Measurements from ENCODE around the gene CDH4.

DNA sequence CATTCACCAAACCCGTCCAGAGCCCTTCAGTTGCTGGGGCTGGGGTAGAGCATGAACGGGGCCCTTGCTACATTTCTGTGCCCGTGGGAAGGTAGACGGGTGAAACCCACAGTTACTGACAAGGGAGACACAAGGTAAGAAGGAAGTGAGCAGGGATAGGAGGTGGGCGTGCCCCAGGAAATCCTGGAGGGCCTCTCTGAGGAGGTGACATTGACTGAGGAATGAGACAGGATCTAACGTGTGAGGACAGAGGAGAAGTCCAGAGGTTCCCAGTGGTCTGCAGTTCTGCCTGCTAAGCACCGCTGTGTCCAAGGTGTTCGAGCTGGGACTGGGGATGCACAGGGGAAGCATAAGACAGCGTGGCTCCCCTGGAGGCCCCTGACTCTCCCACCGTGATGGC is 378.8 kb downstream of the CDH4 start:
- TF ChIP-seq ZNF660 (tag by site-specific recombination; IDR thresholded peaks at IDR 0.05) (no peak), OVOL3 (tag by site-specific recombination; IDR thresholded peaks at IDR 0.05) (no peak), MZF1 (tag by site-specific recombination; IDR thresholded peaks at IDR 0.05; ENCODE audit: borderline replicate concordance) (no peak), ZNF571 (tag by site-specific recombination; IDR thresholded peaks at IDR 0.05) (no peak), ZNF114 (tag by site-specific recombination; IDR thresholded peaks at IDR 0.05) (no peak)
- TF ChIP-seq, protein P1, sequence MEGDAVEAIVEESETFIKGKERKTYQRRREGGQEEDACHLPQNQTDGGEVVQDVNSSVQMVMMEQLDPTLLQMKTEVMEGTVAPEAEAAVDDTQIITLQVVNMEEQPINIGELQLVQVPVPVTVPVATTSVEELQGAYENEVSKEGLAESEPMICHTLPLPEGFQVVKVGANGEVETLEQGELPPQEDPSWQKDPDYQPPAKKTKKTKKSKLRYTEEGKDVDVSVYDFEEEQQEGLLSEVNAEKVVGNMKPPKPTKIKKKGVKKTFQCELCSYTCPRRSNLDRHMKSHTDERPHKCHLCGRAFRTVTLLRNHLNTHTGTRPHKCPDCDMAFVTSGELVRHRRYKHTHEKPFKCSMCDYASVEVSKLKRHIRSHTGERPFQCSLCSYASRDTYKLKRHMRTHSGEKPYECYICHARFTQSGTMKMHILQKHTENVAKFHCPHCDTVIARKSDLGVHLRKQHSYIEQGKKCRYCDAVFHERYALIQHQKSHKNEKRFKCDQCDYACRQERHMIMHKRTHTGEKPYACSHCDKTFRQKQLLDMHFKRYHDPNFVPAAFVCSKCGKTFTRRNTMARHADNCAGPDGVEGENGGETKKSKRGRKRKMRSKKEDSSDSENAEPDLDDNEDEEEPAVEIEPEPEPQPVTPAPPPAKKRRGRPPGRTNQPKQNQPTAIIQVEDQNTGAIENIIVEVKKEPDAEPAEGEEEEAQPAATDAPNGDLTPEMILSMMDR (tag by site-specific recombination; IDR thresholded peaks at IDR 0.05) = no peak
- TF ChIP-seq, protein P2, sequence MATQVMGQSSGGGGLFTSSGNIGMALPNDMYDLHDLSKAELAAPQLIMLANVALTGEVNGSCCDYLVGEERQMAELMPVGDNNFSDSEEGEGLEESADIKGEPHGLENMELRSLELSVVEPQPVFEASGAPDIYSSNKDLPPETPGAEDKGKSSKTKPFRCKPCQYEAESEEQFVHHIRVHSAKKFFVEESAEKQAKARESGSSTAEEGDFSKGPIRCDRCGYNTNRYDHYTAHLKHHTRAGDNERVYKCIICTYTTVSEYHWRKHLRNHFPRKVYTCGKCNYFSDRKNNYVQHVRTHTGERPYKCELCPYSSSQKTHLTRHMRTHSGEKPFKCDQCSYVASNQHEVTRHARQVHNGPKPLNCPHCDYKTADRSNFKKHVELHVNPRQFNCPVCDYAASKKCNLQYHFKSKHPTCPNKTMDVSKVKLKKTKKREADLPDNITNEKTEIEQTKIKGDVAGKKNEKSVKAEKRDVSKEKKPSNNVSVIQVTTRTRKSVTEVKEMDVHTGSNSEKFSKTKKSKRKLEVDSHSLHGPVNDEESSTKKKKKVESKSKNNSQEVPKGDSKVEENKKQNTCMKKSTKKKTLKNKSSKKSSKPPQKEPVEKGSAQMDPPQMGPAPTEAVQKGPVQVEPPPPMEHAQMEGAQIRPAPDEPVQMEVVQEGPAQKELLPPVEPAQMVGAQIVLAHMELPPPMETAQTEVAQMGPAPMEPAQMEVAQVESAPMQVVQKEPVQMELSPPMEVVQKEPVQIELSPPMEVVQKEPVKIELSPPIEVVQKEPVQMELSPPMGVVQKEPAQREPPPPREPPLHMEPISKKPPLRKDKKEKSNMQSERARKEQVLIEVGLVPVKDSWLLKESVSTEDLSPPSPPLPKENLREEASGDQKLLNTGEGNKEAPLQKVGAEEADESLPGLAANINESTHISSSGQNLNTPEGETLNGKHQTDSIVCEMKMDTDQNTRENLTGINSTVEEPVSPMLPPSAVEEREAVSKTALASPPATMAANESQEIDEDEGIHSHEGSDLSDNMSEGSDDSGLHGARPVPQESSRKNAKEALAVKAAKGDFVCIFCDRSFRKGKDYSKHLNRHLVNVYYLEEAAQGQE (tag by site-specific recombination; IDR thresholded peaks at IDR 0.05) = no peak
